Cardiac fibroblast (primary cell): ENCODE results near the gene NOTCH4.

Source experiments
- DNase-seq, 2 donors: peaks; one replicate each; pipeline versions ENCODE4 v3.0.0 to v3.0.0-alpha.2; 2010; ENCODE audit warnings: low read depth in 2 of 2
- H3K4me3 ChIP-seq, 2 donors: replicated peaks in 1 of 2; 1 replicate in 1 of 2; 2 replicates in 1 of 2; pipeline ENCODE4 v1.5.1; 2011; ENCODE audit warnings: low read depth in 2 of 2, low read length in 2 of 2, mild to moderate bottlenecking in 2 of 2, moderate library complexity in 1 of 2
- TF ChIP-seq, protein P1 (sequence below): IDR thresholded peaks from one replicate; pipeline ENCODE4 v1.5.1; 2011; ENCODE audit warnings: low read depth, mild to moderate bottlenecking, low read length, inconsistent platforms

NOTCH4 gene

DNA sequence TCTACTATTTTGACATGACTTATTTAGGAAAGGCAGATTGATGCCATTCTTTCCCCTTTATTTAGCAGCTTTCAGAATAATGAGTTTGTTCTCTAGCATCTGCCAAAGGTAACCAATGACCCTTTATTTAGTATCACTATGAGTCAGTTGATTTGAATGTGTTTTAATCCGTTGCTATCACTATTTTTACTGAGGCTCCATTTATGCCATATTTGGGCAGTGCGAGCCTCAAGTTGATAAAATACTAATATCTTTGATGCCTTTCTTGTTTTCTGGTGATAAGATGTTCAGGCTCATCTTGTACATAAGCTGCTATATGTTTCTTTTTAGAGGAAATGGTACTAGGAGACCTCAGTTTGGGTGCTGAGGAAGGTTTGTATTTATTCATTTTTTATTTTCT, 15.6 kb upstream of the NOTCH4 start:
- TF ChIP-seq, protein P1, sequence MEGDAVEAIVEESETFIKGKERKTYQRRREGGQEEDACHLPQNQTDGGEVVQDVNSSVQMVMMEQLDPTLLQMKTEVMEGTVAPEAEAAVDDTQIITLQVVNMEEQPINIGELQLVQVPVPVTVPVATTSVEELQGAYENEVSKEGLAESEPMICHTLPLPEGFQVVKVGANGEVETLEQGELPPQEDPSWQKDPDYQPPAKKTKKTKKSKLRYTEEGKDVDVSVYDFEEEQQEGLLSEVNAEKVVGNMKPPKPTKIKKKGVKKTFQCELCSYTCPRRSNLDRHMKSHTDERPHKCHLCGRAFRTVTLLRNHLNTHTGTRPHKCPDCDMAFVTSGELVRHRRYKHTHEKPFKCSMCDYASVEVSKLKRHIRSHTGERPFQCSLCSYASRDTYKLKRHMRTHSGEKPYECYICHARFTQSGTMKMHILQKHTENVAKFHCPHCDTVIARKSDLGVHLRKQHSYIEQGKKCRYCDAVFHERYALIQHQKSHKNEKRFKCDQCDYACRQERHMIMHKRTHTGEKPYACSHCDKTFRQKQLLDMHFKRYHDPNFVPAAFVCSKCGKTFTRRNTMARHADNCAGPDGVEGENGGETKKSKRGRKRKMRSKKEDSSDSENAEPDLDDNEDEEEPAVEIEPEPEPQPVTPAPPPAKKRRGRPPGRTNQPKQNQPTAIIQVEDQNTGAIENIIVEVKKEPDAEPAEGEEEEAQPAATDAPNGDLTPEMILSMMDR = no peak

DNA sequence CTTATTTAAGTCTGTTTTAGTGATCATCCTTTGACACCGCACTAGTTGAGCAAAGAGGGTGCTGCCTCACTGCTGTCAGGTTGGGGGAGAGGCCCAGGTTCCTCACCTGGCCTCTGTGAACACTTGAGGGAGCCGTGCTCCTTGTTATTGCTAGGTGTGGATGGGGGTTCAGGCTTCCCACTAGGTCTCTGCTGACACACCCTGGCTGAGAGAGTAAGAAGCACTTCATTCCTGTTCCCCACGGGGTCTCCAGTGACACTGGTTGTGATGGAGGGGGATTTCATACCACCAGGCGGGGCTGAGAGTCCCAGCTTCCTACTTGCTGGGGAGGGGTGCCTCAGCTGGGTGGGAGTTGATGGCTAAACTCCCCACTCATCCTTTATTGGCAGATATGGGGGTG, 11.1 kb upstream of the NOTCH4 start:
- H3K4me3 ChIP-seq = no peak overlapping the region
- no peak for DNase-seq
- TF ChIP-seq, protein P1 = no peak

More for the DNA sequence above, 15.6 kb upstream of the NOTCH4 start:
- DNase-seq = no peak
- no peak overlapping the region for H3K4me3 ChIP-seq

DNA sequence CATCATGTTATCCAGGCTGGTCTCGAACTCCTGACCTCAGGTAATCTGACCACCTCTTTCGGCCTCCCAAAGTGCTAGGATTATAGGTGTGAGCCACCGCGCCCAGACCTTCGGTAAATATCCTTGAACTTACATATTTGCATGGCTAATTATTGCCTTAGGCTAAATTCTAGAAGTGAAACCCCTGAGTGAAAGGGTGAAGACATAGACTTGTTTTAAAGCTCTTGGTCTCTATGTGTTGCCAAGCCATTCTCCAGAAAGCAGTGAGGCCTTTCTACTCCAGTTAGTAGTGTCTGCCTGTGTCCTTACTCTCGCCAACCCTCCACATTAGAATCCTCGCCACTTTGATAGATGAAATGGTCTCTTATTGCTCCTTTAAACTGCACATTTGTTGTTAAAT, 2.6 kb upstream of the NOTCH4 start:
- no peak overlapping the region for H3K4me3 ChIP-seq
- DNase-seq = no peak
- TF ChIP-seq, protein P1 = no peak

DNA sequence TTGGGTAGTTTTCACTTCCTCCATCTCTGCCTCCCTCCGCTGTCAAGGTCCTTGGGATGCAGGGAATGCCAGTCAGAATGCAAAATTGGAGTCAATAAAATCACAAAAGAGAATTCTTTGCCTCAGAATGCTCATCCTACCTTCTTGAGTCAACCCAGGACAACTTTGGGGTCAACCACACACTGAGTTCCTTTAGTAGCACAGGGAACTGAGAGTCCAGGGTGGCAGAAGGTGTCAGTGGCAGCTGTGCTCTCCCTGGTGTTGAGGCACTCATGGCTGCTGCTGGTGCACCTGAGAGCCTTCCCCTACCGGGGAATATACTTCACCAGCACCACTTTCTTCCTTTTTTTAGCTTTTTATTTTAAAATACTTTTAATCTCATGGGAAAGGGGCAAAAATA, 829 bp upstream of the NOTCH4 start:
- H3K4me3 ChIP-seq = no peak overlapping the region
- TF ChIP-seq, protein P1 = no peak
- DNase-seq = no peak

DNA sequence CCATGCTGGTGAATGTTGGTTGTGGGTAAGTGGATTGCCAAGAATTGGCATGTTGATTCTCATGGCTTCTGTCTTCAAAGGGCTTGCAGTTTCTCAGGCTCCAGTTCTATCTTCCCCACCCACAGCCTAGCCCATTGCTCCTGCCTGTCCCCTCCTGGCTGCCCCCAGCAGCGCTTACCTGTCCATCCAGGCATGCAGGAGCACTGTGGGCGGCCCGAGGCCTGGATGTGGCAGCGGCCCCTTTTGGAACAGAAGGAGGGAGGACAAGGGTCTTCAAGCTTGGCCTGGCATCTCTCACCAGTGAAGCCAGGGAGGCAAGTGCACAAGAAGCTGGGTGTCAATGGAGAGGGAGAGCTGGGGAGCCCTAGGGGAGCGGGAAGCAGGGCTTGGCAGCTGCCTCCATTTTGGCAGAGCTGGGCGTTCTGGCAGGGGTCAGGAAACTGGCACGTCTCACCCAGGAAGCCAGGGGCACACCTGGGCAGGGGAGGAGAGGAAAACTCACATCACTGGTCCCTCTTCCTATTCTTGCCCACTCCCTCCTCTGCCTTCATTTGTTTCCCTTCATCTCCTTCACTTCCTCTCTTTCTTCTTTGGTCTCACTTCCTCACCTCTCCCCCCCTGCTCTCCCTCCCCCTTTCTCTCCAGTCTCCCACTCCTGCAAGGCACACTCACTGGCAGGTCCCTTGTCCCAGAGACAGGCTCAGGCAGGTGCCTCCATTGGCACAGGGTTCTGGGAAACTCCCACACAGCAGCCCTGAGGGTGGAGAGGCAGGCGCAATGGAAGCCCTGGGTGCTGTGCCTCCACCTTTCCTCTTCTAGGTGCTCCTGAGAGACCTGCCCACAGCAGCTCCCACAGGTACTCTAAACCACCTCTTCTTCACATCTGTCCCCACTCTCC, 1.3 kb downstream of the NOTCH4 start:
- no peak overlapping the region for H3K4me3 ChIP-seq
- no peak for DNase-seq
- TF ChIP-seq, protein P1 = no peak

DNA sequence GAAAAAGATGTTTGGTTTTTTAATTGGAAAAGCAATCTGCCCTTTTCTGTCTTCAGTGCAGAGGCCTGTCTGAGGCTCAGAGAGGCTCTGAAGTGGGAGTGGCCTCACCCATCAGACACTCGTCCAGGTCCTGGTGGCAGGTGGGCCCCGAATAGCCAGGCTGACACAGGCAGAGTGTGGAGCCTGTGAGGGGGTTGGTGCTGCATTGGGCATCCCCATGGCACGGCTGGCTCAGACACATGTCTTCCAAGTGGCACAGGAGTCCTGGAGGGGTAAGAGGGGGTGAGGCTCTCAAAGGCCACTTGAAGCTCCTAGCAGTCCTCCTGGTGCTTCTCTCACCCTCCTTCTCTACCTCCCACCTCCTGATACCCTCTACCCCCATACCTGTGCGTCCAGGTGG, 3.8 kb downstream of the NOTCH4 start:
- no peak overlapping the region for H3K4me3 ChIP-seq
- TF ChIP-seq, protein P1 = no peak
- DNase-seq = no peak
